ENCODE measurements around the gene INSIG2.

DNA sequence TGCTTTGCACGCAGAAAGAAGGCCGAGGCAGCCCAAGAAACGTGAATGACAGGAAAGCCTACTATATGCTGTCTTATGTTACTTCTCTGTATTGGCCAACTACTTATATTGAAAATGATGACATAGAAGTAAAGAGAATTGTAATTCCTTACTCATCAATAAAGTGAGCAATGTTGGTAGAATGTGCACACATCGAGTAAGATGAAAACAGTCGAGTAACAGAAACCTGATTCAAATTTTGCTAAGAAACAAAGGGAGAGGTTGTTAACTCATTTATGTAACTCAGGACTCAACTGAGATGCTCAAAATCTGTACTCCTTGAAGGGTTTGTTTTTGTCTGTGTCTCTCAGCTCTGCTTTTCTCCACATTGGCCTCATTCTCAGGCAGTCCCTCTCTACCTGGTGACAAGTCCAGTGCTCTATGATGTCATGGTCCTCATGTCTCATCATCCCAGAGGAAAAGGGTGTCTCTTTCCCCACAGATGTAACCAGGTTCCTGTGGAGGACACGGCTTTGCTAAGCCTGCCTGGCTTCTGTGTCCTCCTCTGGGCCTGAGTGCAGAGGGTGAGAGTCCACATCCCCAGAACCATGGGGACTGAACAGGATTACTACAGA is 44.1 kb upstream of the INSIG2 start:
- TF ChIP-seq, protein P1, sequence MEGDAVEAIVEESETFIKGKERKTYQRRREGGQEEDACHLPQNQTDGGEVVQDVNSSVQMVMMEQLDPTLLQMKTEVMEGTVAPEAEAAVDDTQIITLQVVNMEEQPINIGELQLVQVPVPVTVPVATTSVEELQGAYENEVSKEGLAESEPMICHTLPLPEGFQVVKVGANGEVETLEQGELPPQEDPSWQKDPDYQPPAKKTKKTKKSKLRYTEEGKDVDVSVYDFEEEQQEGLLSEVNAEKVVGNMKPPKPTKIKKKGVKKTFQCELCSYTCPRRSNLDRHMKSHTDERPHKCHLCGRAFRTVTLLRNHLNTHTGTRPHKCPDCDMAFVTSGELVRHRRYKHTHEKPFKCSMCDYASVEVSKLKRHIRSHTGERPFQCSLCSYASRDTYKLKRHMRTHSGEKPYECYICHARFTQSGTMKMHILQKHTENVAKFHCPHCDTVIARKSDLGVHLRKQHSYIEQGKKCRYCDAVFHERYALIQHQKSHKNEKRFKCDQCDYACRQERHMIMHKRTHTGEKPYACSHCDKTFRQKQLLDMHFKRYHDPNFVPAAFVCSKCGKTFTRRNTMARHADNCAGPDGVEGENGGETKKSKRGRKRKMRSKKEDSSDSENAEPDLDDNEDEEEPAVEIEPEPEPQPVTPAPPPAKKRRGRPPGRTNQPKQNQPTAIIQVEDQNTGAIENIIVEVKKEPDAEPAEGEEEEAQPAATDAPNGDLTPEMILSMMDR (optimal IDR thresholded peaks at IDR 0.05 in 1 of 3, IDR thresholded peaks at IDR 0.05 in 1 of 3, conservative IDR thresholded peaks at IDR 0.05 in 1 of 3; ENCODE audit: extremely low read depth in 1 of 3, insufficient read depth in 2 of 3, low read length in 3 of 3) = no peak
- no peak for TF ChIP-seq EZH2 (IDR thresholded peaks at IDR 0.05; ENCODE audit: low read length)
